Ovary (tissue), 10 donors: ENCODE measurements around the gene ABCC4. TPM values are rescaled to one million over a fixed set of nuclear protein-coding genes. Genes with fewer than 3 reads are reported as not detected.

Source experiments
- DNase-seq, 5 donors: peaks; one replicate each; pipeline ENCODE4 v3.0.0-alpha.2; 2019 to 2020
- H3K27ac ChIP-seq, 2 donors: fragments of 200-600 bp; one replicate each; pipeline versions ENCODE4 v1.5.1 to v1.8.0; 2019 to 2022
- H3K27me3 ChIP-seq: fragments of 200-600 bp; one replicate; pipeline ENCODE4 v1.8.0; 2022
- H3K36me3 ChIP-seq: fragments of 200-600 bp; sonication (generic); one replicate; pipeline ENCODE4 v1.5.1; 2019
- H3K4me1 ChIP-seq: one replicate; pipeline ENCODE4 v1.8.1; 2013; ENCODE audit warnings: mild to moderate bottlenecking, moderate library complexity; ENCODE audit not compliant: insufficient read depth
- H3K4me3 ChIP-seq: fragments of 200-600 bp; sonication (generic); one replicate; pipeline ENCODE4 v1.5.1; 2017
- H3K9me3 ChIP-seq, 2 donors: fragments of 200-600 bp in 1 of 2; sonication (generic) in 1 of 2; one replicate each; pipeline versions ENCODE4 v1.5.1 to v1.8.1; 2013 to 2019; ENCODE audit warnings: mild to moderate bottlenecking in 1 of 2, moderate library complexity in 1 of 2
- CTCF ChIP-seq, 3 donors: fragments of 450-650 bp in 2 of 3; fragments of 200-600 bp in 1 of 3; IDR thresholded peaks; one replicate each; pipeline versions ENCODE4 v1.5.1 to v1.8.0; 2016 to 2022; ENCODE audit warnings: antibody characterized with exemption in 3 of 3, mild to moderate bottlenecking in 1 of 3
- EP300 ChIP-seq: sonication (generic); formaldehyde crosslinking; IDR thresholded peaks from one replicate; pipeline ENCODE4 v1.6.1; 2017; ENCODE audit warnings: antibody characterized with exemption
- POLR2A ChIP-seq: fragments of 450-650 bp; IDR thresholded peaks from one replicate; pipeline ENCODE4 v1.6.1; 2017; ENCODE audit warnings: antibody characterized with exemption, mild to moderate bottlenecking, moderate library complexity
- WGBS, 3 donors: extraction: QIAGEN DNeasy Blood & Tissue Kit in 1 of 3; methylation state at CpG; one replicate each; pipeline versions ENCODE4 v1.1.5 to v1.1.7; 2013 to 2017; 5-methylcytosine and 5-hydroxymethylcytosine counted together
- intact Hi-C, 4 donors: fragments of 100-400 bp; cut with DNase I; formaldehyde crosslinking; loops; one replicate each; pipeline versions ENCODE4 v1.11.0 to v1.15.1; 2022 to 2023
- long read RNA-seq, 3 donors: library from polyadenylated mRNA in 2 of 3; unstranded in 2 of 3; transcript quantifications; one replicate each; pipeline ENCODE4 v2.0.0 and lab custom pipeline, GENCODE V29; 2021 to 2026
- polyA plus RNA-seq, 2 donors: library from polyadenylated mRNA; stranded (reverse); fragments of 200-250 nt in 1 of 2; fragments of 350-450 nt in 1 of 2; fragmentation: Illumina TruSeq in 1 of 2; extraction: RNeasy Lipid Tissue Mini Kit (QIAGEN cat#74804) in 1 of 2; gene quantifications; one replicate each; pipeline ENCODE4 v1.2.3, GENCODE V29; 2013 to 2014
- total RNA-seq, 7 donors: library from RNA; depleted of rRNA in 2 of 7; stranded (reverse); fragments of >200 nt in 2 of 7; fragmentation: NEBNext Ultra II Directional in 3 of 7; extraction: Animal tissue kit (Norgen Biotek cat#: 25700) in 3 of 7; gene quantifications; one replicate each; pipeline versions ENCODE4 v1.1.0 to v1.2.4, GENCODE V29; 2016 to 2023
- donor health status: DM: no; HTN: no; CAD: no; lungs with moderate emphysema.
- donor health status: DM: no; HTN: no; CAD: no.
- donor health status: Bipolar disorder and iron deficiency.
- donor health status: DM: yes; HTN: yes; CAD: no.
- donor health status: DM: no; HTN: no; CAD: no.
- donor health status: DM: yes; HTN: yes; CAD: no.

The ABCC4 gene
- total RNA-seq (10 to 100 TPM in 5 of 7 donors, 1 to 10 TPM in 2; 7.3 to 28.5 (median 12.9) TPM), polyA plus RNA-seq (10 to 100 TPM in 1 of 2 donors, 1 to 10 TPM in 1; 6.1 to 10.6 TPM)
- long read RNA-seq, donor 1, partial matches to known transcripts = 12 of 17 reads
- long read RNA-seq, donor 1, other reads (novel, unspliced or antisense) = 4 of 17 reads
- long read RNA-seq, donor 2, full-length matches to known transcripts = 2 of 2 reads
- long read RNA-seq, donor 2, partial matches to known transcripts = 0 of 2 reads
- long read RNA-seq, donor 2, other reads (novel, unspliced or antisense) = 0 of 2 reads
- long read RNA-seq, donor 3, full-length matches to known transcripts = 37 of 56 reads
- long read RNA-seq, donor 3, partial matches to known transcripts = 4 of 56 reads
- long read RNA-seq, donor 3, other reads (novel, unspliced or antisense) = 15 of 56 reads

DNA sequence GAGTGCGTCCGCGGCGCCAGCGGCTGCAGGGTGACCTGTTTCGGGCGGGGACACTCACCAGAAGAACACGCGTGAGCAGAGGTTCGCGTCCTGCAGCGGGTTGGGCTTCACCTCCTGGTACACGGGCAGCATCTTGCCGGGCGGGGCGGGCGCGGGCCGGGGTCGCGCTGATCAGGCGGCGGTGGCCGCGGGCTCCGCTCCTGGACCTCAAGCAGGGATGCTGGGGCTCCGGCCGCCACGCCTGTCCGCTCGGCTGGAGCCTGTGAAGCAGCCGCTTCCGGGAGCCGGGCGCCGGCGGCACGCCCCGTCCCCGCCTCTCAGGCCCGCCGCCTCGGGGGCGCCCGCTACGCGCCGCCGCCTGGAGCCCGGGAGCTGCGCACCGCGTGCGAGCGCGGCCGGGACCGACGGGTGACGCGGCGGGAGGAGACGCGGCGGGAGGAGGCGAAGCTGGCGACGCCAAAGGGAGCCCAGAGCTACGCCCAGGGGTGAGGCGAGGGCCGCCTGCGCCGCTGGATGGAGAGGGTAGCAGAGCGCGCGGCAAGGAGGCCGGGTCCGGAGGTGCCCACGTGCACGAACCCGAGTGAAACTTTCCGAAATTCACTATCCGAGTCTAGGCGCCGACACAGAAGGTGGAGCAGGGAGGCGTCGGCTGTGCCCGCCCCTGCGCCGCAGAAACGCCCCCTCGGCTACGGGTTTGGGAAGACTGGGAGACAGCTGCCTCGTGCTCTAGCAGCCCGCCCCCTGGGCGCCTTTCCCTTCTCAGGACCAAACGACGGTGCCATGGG lies at the start of gene ABCC4:
ABCC4 (minus strand) TSS at position 269 of the 785 bp plus-strand sequence; CDS start at position 132, 137 bp downstream.
- TF ChIP-seq EP300 = no peak
- no peak for TF ChIP-seq CTCF (IDR thresholded peaks at IDR 0.05)
- no peak for TF ChIP-seq POLR2A
- peak; percentile 40 to 75 (median 65) for DNase-seq
- Histone ChIP-seq H3K4me1 (no peaks in the 10 kb centered on the region), H3K4me3 (peak within 1 kb of the TSS; percentile 66), H3K27ac (peak within 1 kb of the TSS; percentile 5 to 53), H3K36me3 (no peaks in the 10 kb centered on the region), H3K9me3 (no peaks in the 10 kb centered on the region), H3K27me3 (no peaks in the 10 kb centered on the region)
- intact Hi-C loops = loop anchor here in 1 of 4 donors (10.0 kb wide), 1 partner anchor 107 kb away; no protein-coding TSS in a partner anchor
- WGBS, 3 donors = 0 to 1% (median 0%) methylated on average over 66 to 98 of the region's 98 CpGs

DNA sequence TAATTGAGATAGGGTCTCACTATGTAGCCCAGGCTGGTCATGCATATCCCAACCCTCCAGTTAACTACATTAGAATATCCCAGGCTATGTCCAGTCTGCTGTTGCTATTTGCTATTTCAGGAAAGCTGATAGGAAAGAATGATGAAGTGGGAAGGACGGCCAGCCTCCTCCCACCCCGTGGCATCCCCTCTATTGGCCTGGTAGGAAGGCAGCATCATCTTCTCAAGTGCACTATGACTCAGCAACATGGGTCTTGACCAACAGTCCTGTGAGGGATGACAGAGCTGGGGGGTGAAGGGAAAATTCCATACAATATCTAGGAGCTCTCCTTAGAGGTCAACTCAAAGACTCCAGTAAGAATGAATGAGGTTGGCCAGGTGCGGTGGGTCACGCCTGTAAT lies 48.0 kb upstream of the ABCC4 start:
- Histone ChIP-seq H3K4me1 (no peaks in the 10 kb centered on the region), H3K36me3 (no peaks in the 10 kb centered on the region), H3K9me3 (no peaks in the 10 kb centered on the region), H3K27me3 (no peaks in the 10 kb centered on the region), H3K27ac (no peak overlapping the region), H3K4me3 (no peak overlapping the region)
- DNase-seq = no peak
- intact Hi-C loops = no loop called here
- TF ChIP-seq CTCF (IDR thresholded peaks at IDR 0.05) (no peak), POLR2A (no peak), EP300 (no peak)
- 54 to 68% (median 57%) methylated on average over 4 of the region's 4 CpGs for WGBS, 3 donors

DNA sequence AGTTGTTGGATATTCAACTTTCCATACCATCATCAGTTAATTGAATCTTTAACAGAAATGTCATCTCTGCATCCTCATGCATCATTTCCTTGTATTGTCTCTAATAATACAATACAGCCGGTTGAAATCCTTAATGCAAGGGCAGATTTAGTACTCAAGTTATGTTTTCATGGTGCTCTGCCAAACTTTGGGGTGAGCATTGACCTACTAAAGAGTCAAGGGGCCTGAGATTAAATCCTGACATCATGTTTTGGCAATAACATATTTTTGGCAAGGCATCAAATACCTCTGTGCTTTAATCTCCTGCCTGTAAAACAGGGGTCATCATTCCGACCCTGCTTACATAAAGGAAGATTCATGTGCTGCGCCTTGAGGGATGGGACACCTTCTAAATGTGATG lies 42.7 kb upstream of the ABCC4 start:
- no peaks in the 10 kb centered on the region for H3K36me3 ChIP-seq
- TF ChIP-seq CTCF (IDR thresholded peaks at IDR 0.05) = no peak
- TF ChIP-seq EP300 = no peak
- no peak for TF ChIP-seq POLR2A
- no peaks in the 10 kb centered on the region for H3K9me3 ChIP-seq
- H3K27me3 ChIP-seq = no peaks in the 10 kb centered on the region
- DNase-seq = no peak
- intact Hi-C loops = no loop called here
- no peak overlapping the region for H3K4me3 ChIP-seq
- no peak overlapping the region for H3K27ac ChIP-seq
- no peaks in the 10 kb centered on the region for H3K4me1 ChIP-seq
- 43 to 51% (median 49%) methylated on average over 3 of the region's 3 CpGs for WGBS, 3 donors

DNA sequence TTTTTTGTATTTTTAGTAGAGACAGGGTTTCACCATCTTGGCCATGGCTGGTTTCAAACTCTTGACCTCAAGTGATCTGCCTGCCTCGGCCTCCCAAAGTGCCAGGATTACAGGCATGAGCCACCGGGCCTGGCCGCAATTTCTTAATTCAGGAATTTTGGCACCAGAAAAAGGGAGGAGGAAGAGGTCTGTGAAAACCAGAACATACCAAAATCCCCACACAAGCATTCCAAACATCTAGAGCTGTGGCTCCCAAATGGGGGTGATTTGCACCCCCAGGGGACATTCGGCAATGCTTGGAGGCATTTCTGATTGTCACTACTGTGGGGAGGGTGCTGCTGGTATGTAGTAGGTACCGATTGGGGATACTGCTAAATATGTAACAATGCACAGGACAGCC lies 40.2 kb upstream of the ABCC4 start:
- Histone ChIP-seq H3K27ac (no peak overlapping the region), H3K9me3 (no peaks in the 10 kb centered on the region), H3K4me1 (peaks cover 6% of the 10 kb centered on the region), H3K4me3 (no peak overlapping the region), H3K36me3 (no peaks in the 10 kb centered on the region), H3K27me3 (no peaks in the 10 kb centered on the region)
- intact Hi-C loops = no loop called here
- 45 to 72% (median 46%) methylated on average over 5 of the region's 5 CpGs for WGBS, 3 donors
- no peak for DNase-seq
- TF ChIP-seq EP300 (no peak), POLR2A (no peak), CTCF (IDR thresholded peaks at IDR 0.05) (no peak)
